ENCODE data around the gene CABP4.
"Not testable (repeated sequence)": the region's sequence is repeated elsewhere in the genome, so short reads cannot be mapped to it uniquely, and the experiment has no call there.

The CABP4 gene

DNA sequence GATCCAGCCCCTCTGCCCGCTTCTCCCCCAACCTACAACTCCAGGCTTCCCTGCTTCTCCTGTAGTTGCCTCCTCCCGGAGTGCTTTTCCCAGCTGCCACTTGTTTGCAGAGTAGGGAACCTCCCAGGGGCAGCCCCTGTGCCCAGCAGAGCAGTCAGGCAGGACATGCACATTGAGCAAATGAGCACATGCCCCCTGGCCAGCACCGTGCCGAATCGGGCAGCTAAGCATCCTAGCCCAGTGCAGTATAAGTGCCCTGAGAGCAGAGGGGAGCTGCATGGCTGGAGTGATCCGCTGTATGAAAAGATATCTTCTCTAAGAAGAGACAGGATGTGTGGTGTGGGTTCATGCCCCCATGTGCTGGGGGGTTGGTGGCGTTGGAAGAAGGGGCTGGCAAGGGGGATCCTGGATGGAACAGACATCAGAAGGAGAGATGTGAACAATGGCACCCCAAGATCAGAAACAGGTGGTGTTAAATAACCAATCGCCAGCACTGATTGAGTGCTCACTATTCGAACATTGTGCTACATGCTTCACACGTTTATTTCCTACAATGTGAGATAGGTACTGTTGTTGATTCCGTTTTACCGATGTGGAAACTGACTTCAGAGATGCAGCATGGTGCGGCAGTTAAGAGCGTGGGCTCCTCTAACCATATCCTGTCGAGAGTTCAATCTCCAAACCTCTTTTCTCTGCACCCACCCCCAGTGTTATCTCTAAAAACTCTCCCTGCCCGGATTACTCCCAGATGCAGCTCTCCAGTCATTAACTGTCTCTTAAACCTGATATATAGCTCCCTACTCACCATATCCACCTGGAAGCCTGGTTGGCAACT lies 28.9 kb downstream of the CABP4 start:
- no peak for FAIRE-seq

DNA sequence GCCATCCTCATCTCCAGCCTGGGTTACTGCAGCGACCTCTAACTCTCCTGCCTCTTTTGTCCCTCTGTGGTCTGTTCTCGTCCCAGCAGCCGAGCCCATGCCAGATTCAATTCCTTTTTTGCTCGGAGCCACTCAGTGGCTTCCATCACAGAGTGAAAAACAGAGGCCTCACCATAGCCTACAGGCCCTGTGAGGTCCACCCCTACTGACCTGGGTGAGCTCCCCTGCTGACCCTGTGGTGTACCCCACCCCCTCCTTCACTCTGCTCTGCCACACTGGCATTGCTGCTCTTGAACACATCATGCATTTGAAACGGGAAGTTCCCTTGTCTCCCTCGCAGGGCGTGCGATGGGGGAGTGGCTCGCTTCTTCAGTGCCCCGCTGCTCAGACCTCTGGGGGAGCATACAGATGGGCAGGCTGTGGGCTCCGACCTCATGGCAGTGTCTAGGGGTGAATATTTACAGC lies 29.7 kb downstream of the CABP4 start:
- no peak for FAIRE-seq

DNA sequence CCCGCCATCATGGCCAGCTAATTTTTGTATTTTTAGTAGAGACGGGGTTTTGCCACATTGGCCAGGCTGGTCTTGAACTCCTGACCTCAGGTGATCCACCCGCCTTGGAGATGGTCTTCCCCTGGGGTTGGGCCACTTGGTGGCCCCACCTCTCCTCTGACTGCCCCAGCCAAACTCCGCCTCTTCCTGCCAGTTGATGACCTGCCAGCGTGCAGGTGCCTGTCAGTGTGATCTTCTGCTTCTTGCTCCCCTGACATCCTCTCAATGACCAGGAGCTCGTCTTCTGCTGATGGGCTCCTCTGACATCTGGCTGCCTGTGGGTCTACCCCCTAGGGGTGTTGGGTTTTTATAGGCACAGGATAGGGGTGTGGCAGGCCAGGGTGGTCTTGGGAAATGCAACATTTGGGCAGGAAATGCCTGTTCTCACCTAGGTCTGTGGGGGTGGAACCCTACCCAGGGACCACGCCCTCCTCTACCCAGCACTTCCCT lies 30.8 kb downstream of the CABP4 start:
- not testable (repeated sequence) for FAIRE-seq

DNA sequence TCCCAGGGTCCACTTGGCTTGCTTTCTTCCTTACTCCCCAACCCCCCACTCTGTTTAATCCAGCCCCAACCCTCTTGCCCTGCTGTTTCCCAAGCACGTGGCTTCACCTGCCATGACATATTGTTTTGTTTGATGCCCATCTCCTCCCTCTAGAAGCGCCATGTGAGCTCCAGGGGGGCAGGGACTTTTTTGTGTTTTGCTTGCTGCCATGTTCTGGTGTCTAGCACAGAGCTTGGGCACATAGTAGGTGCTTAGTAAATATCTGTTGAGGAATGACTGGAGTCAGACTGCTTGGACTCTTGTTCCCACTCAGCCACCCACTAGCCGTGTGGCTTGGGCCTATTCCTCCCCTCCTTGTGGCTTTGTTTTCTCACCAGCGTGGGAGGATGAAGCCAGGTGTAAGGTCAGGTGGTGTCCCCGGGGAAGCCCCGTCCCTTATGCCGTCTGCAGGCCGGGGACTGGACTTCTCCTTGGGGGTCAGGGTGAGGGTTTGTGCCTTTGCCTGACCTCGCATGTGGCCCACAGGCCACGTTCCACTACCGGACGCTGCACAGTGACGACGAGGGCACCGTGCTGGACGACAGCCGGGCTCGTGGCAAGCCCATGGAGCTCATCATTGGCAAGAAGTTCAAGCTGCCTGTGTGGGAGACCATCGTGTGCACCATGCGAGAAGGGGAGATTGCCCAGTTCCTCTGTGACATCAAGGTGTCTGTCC lies 31.5 kb downstream of the CABP4 start:
- FAIRE-seq, result no peak

DNA sequence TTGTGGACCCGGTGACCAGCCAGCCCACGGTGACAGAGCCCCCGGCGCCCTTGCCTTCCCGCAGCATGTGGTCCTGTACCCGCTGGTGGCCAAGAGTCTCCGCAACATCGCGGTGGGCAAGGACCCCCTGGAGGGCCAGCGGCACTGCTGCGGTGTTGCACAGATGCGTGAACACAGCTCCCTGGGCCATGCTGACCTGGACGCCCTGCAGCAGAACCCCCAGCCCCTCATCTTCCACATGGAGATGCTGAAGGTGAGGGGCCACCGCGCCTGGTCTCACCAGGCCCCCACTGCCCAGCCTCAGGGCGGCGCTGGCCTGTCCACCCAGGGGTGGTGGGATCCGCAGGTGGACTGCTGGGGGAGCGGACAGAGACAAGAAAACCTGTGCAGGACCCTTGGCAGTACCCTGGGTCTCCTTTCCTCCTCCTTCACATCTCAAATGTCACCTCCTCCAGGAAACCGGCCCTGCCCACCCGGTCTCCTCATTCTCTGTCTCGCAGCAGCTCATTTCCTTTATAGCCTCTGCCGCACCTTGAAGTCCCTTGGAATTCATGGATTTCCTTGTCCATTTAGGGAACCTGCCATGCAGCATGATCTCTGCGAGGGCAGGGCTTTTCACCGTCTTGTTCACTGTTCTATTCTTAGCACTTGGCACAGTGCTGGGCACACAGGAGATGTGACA lies 34.2 kb downstream of the CABP4 start:
- no peak for FAIRE-seq

DNA sequence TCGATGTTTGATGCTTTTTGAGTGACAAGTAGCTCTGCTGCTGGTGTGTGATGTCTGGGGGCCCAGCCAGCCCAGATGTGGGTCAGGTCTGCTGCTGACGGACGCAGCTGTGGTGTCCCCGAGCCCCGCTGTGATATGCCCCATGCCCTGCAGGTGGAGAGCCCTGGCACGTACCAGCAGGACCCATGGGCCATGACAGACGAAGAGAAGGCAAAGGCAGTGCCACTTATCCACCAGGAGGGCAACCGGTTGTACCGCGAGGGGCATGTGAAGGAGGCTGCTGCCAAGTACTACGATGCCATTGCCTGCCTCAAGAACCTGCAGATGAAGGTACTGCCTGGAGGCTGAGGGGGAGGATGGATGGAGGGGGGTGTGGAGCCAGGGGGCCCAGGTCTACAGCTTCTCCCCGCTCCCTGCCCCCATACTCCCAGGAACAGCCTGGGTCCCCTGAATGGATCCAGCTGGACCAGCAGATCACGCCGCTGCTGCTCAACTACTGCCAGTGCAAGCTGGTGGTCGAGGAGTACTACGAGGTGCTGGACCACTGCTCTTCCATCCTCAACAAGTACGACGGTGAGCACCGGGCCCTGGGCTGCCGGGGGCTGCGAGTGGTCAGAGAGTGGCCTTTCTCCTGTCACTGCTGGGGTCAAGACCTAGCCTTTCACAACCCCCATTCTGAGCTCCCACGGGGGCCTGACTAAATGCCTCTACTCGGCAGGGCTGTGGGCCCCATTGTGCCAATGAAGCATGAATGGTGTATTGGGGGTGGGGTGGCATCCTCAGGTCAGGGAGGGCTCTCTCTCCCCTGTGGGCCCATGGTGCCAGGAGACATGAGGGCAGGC lies 35.0 kb downstream of the CABP4 start:
- no peak for FAIRE-seq

DNA sequence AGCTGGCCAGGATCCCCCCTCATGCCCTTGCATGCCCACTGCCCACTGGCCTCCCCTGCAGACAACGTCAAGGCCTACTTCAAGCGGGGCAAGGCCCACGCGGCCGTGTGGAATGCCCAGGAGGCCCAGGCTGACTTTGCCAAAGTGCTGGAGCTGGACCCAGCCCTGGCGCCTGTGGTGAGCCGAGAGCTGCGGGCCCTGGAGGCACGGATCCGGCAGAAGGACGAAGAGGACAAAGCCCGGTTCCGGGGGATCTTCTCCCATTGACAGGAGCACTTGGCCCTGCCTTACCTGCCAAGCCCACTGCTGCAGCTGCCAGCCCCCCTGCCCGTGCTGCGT lies 35.5 kb downstream of the CABP4 start:
- FAIRE-seq, result no peak

DNA sequence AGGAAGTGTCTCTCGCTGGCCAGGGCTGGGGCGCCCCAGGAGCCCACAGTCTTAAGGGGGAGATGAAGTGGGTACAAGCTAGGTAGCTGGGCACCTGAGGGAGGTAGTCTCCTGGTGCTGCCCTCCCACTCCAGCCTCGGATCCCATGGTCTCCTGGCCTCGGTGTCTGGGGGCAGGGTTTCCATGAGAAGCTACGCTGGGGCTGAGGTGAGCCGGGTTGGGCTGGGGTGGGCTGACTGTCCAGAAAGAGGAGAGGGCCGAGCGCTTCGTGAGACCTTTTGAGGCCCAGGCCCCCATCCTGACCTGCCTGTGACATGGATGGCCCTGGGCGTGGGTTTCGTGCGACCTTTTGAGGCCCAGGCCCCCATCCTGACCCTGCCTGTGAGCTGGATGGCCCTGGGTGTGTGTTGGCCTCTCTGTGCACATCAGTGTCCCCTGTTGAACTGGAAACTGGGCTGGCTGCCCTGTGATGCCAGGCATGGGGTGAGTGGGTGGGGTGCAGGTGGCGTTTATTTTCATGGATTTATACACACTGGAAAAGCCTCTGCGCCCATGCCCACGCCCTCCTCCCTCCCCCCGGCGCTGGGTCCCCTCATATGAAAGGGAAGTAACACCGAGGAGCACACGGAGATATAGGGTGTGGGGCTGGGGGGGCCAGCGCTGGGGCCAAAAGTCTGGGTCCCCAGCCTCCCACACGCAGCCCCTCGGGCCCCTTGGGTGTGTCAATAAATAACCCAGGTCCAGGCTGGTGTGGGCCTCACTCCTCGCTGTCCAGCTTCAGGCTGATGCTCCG lies 36.3 kb downstream of the CABP4 start:
- no peak for FAIRE-seq

DNA sequence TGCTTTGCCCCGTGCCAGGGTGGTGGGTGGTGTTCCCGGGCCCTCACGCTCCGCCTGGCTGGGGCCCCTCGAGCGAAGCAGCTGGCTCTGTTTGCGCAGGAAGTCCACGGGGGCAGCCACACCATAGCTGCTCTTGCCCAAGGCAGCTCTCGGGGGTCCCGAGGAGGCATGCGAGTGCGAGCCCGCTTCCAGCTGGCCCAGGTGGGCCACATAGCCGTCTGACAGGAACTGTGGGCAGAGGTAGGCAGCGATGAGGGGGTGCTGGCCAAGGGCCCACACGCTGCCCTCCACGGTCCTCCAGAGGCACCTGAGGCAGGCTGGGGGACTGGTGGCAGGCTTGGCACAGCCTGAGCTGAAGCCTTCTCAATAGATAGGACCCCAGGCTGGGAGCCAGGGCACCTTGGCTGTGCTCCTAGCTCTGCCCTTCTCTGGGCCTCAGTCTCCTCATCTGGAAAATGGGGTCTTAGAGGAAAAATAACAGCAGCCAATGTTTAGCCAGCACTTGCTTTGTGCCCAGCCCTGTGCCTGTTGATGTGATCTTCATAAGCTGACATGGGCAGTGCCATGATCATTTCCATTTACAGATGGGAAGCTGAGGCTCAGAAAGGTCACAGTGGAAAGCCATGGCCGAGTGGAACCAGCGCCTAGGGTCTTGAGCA lies 37.0 kb downstream of the CABP4 start:
- no peak for FAIRE-seq

DNA sequence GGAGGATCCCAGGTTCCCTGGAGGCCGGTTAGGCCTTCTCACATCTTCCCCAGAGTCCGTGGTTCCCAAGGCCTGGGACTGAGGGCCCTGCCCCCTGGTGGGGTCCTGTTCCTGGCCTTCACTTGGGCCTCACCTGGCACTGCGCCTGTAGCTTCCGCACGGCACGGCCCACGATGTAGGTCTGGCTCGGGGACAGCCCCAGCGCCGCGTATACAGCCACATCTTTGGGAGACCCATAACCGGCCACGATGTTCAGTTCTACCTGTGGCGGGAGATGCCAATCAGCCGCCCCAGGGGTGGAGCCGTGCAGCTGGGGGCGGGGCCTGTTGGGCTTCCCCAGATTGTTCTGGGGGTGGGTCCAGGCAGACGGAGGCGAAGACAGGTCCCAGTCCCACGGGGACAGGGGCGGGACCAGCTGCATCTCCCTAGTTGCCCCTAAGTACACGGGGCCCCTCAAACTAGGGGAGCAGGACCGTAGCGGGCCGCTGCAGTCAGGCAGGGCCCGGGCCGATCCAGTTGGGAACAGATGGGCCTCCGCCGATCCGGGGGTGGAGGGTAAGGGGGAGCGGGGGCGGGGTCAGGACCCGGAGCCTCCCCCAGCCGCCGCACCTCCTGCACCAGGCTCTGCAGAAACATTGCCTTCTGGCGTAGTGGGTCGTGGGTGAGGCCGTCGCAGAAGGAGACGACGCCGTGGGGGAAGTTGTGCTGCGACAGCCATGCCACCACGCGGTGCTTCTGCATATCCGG lies 37.8 kb downstream of the CABP4 start:
- FAIRE-seq, result no peak

DNA sequence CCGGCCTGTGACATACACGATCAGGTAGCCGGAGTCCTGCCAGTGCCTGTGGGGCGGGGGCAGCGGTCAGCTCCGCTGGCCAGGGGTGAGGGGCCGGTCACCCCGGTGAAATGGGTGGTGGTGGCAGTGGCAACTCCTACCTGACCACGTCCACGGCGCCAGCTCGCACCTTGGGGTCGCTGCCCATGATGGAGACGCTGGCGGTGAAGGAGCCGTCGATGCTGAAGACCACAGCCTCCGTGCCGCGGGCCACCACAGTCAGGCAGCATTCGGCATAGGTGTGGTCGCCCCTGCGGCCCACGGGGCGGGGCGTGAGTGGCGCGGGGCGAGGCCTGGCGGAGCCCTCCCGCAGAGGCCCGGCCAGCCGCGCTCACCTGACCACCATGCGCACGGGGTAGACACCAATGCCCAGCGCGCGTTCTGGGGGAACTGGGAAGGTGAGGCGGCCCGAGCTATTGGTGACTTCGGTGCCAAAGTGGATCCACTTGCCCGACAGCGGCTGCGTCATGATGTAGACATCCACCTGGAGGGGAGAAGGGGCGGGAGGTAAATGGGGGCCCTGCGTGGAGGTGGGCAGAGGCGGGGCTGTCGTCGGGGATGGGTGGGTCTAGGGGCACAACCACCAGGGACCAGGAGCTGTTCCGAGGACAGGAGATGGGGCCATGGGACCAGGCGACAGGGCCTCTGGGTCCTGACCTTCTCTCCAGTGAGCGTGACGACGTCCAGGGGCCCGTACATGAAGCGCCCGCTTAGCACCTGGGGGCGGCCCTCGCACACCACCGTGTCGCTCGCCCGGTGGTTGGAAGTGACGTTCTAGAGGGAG lies 38.6 kb downstream of the CABP4 start:
- no peak for FAIRE-seq

DNA sequence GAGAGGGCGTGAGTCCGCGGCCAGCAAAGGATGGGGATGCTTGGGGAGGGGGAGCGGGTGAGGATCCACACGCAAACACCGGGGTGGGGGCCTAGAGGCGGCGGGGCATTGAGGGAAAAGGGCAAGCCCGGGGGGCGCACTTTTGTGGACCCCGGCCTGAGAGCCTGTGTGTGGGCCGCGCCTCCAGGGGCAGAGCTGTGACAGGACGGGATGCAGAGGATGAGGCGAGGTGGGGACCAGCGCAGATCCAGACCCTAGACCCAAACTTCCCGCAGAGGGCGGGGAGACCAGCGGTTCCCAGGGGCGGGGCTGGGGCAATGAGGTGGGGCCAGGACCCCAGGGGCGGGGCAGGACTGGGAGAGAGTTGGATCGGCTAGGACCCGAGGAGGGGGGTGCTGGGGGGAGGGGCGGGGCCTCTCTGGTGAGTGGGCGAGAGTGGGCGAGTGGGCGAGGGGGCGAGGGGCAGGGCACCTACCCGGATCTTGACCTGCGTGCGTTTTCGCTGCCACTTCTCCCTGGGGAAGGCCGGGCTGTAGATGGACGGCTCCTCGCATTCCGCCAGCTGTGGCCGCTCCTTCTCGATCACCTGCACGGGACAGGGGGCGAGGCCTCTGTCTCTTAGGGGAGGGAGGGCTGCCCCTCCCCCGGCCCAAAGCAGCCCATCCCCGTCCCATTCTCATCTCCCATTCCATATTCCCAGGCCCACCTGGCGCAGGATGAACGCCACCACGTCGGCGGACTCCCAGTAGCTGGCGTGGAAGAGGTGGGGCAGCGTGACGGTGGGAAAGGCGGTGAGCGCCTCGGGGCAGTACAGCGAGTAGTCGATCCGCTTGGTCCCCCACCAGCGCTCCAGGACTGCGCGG lies 39.4 kb downstream of the CABP4 start:
- FAIRE-seq, result no peak

DNA sequence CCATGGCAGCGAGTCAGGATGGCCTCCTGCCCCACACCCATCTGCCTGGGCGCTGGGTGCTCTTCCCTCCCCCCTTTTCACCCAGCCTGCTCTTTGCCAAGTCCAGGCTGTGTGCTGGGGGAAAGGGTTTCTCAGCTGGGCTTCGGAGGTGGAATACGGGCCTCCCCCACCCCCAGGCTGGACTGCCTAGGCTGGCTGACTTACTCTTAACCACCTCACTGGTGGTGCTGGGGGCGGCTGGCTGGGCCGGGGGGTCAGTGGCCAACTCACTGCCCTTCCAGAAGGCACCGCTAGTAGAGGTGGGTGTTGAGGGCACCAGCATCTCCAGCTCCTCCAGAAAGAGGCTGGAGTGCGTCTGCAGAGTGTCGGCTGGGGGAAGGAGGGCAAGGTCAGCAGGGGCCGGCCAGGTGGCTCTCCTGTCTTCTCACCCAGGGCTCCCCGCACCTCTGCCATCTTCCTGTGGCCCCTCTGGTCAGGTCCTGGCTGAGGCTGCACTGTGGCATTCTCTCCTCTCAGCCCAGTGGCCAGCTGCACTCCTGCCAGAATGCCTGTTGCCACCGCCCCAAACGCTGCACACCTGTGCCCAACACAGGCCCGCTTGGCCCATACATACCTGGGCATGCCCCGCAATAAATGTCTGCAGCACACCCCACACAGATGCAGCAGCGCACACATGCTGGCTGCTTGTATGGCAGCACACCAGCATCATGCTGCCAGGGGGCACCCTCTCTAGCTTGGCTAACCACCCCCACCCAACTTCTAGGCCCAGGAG lies 40.3 kb downstream of the CABP4 start:
- FAIRE-seq, result no peak

DNA sequence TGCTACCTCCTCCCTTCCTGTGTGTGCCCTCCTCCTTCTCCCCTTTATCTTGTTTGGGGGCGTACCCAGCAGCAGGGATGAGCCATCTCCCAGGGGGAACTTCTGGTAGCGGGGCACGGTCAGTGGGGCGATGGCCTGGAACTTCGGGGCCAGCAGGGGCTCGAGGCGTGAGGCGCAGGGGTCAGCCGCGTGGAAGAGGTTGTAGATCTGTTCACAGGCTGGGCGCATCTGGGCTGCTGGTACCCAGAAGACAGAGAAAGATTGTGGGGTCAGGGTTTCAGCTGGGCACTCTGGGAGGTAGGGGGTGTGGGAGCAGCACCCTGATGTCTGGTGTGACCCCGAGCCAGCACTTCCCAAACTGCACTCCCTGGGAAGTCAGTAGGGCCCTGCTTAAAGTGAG lies 41.0 kb downstream of the CABP4 start:
- no peak for FAIRE-seq

DNA sequence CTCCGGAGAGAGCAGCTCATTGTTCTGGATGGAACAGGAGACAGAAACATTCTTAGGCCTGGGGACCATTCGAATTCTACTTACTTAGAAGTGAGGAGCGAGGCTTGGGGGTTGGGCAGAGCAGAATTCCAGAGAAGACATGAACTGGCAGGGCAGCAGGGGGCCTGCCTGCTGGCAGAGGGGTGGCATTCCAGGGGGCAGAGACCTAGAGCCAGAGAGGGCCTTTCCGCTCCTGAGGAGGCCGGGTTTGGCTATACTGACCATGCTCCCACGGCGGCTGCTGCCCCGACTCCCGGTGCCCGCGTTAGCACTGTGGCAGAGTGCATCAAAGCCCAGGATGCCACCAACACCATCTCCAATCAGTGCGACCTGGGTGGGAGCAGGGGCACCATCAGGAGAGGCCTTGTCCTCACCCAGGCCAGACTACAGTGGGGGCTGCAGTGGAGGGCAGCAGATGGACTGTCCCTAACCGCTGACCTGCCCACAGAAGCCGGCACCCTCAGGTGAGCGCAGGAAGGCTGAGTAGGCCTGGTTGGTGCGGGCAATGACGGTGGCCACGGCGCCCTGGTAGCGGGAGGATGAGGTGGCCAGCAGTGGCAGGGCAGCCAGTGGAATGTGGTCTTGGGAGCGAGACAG lies 42.6 kb downstream of the CABP4 start:
- no peak for FAIRE-seq

DNA sequence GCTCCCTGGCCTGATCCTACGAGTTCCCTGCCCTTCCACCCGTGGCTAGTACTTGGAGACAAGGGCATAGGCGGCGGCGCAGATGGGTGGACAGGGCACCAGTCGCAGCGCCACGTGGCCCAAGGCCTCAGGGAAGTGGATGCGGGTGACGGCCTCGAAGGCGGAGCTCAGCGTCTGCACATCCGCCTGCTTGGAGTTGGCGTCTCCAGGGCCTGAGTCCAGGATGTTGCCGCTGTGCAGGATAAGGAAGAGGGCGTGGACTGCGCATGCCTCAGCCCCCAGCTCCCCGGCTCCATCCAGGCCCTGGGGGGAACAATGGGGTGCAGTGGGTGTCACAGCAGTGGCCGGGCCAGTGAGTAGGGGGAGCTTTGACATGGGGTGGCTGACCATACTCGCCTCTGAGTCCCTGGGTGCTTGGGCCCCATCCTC lies 43.4 kb downstream of the CABP4 start:
- FAIRE-seq, result no peak

DNA sequence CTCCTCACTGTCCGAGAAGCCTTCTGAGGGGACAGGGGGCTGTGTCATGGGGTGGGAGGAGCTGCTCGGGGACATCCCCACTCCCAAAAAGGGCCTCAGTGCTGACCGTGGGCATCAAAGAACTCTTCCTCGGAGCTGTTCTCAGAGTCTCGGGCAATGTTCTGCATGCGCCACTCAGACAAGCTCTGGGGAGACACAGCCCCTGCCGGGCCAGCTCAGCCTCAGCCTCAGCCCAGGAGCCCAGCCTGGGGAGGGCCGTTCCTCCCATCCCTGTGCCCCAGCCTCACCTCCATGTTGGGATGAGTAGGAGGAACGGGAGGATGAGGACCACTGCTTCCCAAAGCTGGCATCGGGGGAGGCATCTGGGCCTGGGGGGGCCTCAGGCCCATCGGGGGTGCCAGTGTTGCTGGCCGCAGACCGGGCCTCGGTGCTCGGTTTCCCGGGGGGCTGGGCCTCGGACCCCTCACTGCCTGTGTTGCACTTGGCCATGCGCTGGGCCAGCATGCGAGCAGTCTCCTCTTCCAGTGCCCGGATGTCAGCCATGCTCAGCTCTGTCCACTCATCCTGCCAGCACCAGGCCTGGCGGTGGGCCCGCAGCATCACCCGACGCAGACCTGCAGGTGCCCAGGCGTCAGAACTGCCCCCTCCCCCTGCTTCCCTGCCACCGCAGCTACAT lies 44.8 kb downstream of the CABP4 start:
- FAIRE-seq, result no peak

Data from islet of Langerhans (tissue), 1 donor.